HepG2 (cell line): ENCODE measurements around the gene RAB34. TPM values are rescaled to one million over a fixed set of nuclear protein-coding genes. Genes with fewer than 3 reads are reported as not detected.

Experiments used
- CREM ChIP-seq, 2 experiments: sonication (generic) in 1 of 2; formaldehyde crosslinking in 1 of 2; IDR thresholded peaks; 2 replicates each; pipeline versions ENCODE4 v1.4.0 to v1.6.1; 2016 to 2020; ENCODE audit warnings: antibody characterized with exemption in 1 of 2, mild to moderate bottlenecking in 1 of 2, missing genetic modification reagents in 1 of 2
- CSRNP2 ChIP-seq: sonication (generic); formaldehyde crosslinking; conservative IDR thresholded peaks from 2 replicates; pipeline ENCODE4 v1.8.0; 2022; ENCODE audit warnings: low read depth, missing genetic modification reagents
- DZIP1 ChIP-seq: sonication (generic); formaldehyde crosslinking; IDR thresholded peaks from 2 replicates; pipeline ENCODE4 v1.5.0; 2020; ENCODE audit warnings: mild to moderate bottlenecking, missing genetic modification reagents
- GFI1 ChIP-seq: sonication (generic); formaldehyde crosslinking; IDR thresholded peaks from 2 replicates; pipeline ENCODE4 v1.5.0; 2020; ENCODE audit warnings: missing genetic modification reagents, mild to moderate bottlenecking, borderline replicate concordance
- MTF1 ChIP-seq: sonication (generic); formaldehyde crosslinking; IDR thresholded peaks from 2 replicates; pipeline ENCODE4 v1.5.0; 2020; ENCODE audit warnings: missing genetic modification reagents
- ZBTB40 ChIP-seq, 2 experiments: fragments of 450-650 bp in 1 of 2; sonication (generic) in 1 of 2; formaldehyde crosslinking in 1 of 2; IDR thresholded peaks; 2 replicates each; pipeline versions ENCODE4 v1.6.1 to v1.8.0; 2016 to 2022; ENCODE audit warnings: antibody characterized with exemption in 1 of 2, mild to moderate bottlenecking in 1 of 2, missing genetic modification reagents in 1 of 2
- ZNF703 ChIP-seq: sonication (generic); formaldehyde crosslinking; IDR thresholded peaks from 2 replicates; pipeline ENCODE4 v1.5.1; 2020; ENCODE audit warnings: missing genetic modification reagents, mild to moderate bottlenecking, moderate library complexity, borderline replicate concordance
- polyA plus RNA-seq, 8 experiments: library from polyadenylated mRNA; depleted of rRNA in 3 of 8; stranded (reverse) in 7 of 8; unstranded in 1 of 8; fragments of >200 nt; fragmentation: Illumina TruSeq in 4 of 8; extraction: Trizol in 4 of 8; gene quantifications; 2 replicates each; pipeline versions ENCODE4 v1.2.1 to v1.2.3, GENCODE V29; 2011 to 2016; ENCODE audit warnings: low read depth in 4 of 8, missing spikeins in 1 of 8, mixed read lengths in 1 of 8; ENCODE audit not compliant: insufficient read depth in 1 of 8
- total RNA-seq, 5 experiments: library from RNA; depleted of rRNA; stranded (reverse); fragments of >200 nt; fragmentation: Illumina TruSeq; extraction: Trizol; gene quantifications; 2 replicates each; pipeline ENCODE4 v1.2.3, GENCODE V29; 2016; ENCODE audit warnings: low read depth in 1 of 5

Gene RAB34
- total and polyA plus RNA-seq, 2 of the 13 experiments (the other 11 are each of a cell fraction or from before 2014, with no cell fraction given) = 0.49 TPM; not detected in 1

- TF ChIP-seq ZBTB40 (IDR thresholded peaks at IDR 0.05) (no peak), ZBTB40 (CRISPR knock-in tag; IDR thresholded peaks at IDR 0.05) (no peak), DZIP1 (no peak), ZNF703 (0 out of 2 replicates have a peak, but pooled peaks have one; percentile 6), CSRNP2 (CRISPR knock-in tag) (no peak), CREM (IDR thresholded peaks at IDR 0.05) (no peak), CREM (CRISPR knock-in tag; IDR thresholded peaks at IDR 0.05) (no peak), MTF1 (CRISPR knock-in tag) (no peak), GFI1 (CRISPR knock-in tag) (0 out of 2 replicates have a peak, but pooled peaks have one; percentile 2)
These were observed 8.6 kb upstream of the RAB34 start, which contains the start of gene TLCD1 (continued) for GRCh38 chr17:28726226-28726626.
